Epithelial cell of prostate (primary cell): ENCODE results near the gene RASA3.
"Not testable (repeated sequence)": the region's sequence is repeated elsewhere in the genome, so short reads cannot be mapped to it uniquely, and the experiment has no call there.

ENCODE experiments used
- DNase-seq: peaks from one replicate; pipeline ENCODE4 v3.0.0-alpha.2; 2011; ENCODE audit warnings: low read depth, low spot score
- H3K27ac ChIP-seq: fragments of 450-650 bp; 2 replicates; pipeline ENCODE4 v1.5.1; 2017; ENCODE audit warnings: mild to moderate bottlenecking

The RASA3 gene, protein sequence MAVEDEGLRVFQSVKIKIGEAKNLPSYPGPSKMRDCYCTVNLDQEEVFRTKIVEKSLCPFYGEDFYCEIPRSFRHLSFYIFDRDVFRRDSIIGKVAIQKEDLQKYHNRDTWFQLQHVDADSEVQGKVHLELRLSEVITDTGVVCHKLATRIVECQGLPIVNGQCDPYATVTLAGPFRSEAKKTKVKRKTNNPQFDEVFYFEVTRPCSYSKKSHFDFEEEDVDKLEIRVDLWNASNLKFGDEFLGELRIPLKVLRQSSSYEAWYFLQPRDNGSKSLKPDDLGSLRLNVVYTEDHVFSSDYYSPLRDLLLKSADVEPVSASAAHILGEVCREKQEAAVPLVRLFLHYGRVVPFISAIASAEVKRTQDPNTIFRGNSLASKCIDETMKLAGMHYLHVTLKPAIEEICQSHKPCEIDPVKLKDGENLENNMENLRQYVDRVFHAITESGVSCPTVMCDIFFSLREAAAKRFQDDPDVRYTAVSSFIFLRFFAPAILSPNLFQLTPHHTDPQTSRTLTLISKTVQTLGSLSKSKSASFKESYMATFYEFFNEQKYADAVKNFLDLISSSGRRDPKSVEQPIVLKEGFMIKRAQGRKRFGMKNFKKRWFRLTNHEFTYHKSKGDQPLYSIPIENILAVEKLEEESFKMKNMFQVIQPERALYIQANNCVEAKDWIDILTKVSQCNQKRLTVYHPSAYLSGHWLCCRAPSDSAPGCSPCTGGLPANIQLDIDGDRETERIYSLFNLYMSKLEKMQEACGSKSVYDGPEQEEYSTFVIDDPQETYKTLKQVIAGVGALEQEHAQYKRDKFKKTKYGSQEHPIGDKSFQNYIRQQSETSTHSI

DNA sequence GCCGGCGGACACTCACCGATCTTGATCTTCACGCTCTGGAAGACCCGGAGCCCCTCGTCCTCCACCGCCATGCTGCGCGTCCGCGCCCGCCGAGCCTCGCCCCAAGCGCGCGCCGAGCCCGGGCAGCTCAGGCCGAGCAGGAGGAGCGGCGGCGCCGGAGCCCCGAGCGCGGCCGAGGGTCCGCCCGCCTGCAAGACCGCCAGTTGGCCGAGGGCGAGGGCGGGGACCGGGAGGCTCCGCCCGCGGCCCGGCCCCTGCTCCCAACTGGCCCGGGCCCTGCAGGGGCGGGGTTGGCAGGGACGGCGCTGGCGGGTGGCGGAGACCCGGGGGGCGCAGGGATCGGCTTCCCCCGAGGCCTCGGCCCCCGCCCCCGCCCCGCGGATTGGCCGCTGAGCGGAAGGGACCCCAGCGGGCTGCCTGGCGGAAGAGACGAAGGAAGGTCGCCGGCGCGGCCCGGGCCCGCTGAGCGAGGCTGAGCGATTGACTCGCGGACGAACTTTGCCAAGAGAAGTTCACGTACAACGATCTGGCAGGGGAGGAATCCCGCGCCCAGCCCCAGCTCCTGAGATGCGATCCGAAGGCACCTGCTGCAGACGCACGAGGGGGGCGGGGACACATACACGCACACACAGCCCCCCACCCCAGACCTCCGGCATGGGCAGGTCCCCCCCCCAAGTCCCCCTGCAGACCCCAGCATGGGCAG lies at the start of gene RASA3:
Gene RASA3 (minus strand): TSS at position 205 of the 703 bp plus-strand sequence. CDS start 134 bp downstream, at position 71.
- H3K27ac ChIP-seq, result peak within 1 kb of the TSS; percentile 78
- DNase-seq, result no peak

DNA sequence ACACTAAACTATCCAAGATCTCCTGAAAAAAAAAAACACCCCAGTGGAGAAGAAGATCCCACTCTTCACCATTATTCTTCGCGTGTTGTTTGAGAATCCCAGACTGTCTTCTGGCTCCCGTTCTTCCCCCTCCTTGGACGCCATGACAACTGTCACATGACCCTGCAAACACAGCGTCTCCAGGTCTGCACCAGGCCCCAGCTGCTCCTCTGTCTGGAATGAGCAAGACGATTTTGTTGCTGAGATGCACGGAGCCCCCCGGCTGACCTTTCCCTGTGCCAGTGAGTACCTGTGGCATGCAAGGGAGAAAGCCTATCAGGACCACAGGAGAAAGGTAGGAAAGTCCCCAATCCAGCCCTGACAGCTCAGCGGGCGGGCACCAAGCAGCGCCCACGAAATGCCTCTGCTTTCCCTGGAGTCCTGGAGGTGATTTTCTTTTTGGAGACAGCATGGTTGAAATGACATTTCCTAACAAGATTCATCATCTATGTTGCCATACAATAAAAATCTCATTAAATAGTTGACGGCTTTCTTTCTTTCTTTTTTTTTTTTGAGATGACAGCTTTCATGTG lies 46.8 kb upstream of the RASA3 start, which contains the start of gene CFAP97D2:
Gene CFAP97D2 (plus strand): TSS at position 171 of the 572 bp plus-strand sequence. CDS start 74 bp downstream, at position 245.
- DNase-seq, result no peak
- H3K27ac ChIP-seq, result no peak within 1 kb of the TSS

- DNase-seq, result no peak
- no peak overlapping the region for H3K27ac ChIP-seq
These were observed 45.0 kb upstream of the RASA3 start for GRCh38 chr13:114177245-114178010.

DNA sequence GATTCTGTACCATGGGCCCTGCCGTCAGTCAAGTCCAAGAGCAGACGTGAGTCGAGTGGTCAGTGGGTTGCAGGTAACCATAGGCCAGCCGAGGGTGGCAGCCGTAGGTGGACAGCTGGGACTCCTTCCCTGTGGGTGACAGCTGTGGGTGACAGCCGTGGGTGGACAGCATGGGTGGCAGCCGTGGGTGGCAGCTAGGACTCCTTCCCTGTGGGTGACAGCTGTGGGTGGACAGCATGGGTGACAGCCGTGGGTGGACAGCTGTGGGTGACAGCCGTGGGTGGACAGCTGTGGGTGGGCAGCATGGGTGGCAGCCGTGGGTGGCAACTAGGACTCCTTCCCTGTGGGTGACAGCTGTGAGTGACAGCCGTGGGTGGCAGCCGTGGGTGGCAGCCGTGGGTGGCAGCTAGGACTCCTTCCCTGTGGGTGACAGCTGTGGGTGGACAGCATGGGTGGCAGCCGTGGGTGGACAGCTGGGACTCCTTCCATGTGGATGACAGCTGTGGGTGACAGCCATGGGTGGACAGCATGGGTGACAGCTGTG lies 44.0 kb upstream of the RASA3 start:
- DNase-seq, H3K27ac ChIP-seq: not testable (repeated sequence)

GRCh38 chr13:114174529-114174961 lies 42.1 kb upstream of the RASA3 start:
- no peak overlapping the region for H3K27ac ChIP-seq

DNA sequence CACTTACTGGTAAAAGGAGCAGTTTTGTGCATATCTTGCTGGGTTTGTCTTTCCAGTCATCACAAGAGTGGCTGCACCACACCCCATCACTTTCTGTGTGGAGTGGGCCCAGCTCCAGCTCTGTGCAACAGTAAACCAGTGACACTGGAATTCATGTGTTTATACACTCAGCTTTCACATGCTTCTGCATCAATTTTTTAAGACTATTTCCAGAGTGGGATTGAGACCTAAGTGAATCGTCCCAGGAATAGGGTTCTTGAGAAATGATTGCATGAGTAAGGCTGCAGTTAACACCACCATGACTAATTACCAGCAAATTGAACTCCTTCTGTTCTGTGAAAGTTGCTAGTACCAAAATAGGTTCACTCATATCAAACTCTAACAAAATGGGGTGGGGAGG lies 41.3 kb upstream of the RASA3 start:
- no peak overlapping the region for H3K27ac ChIP-seq
- DNase-seq, result no peak

More at GRCh38 chr13:114174529-114174961, 42.1 kb upstream of the RASA3 start:
- no peak for DNase-seq

DNA sequence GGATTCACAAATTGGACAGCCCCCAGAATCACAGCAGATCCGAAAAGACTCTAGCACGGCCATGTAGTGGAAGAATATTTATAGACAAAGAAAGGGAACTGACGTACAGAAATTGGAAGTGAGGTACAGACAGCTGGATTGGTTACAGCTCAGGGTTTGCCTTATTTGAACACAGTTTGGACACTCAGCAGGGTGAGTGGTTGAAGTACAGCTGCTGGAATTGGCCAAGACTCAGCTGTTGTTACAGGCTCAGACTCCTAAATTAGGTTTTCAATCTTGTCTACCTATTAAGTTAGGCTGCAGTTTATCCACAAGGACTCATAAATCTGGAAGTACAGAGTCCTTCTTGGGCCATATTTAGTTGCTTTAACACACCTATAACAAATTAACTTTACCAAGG lies 40.8 kb upstream of the RASA3 start:
- no peak overlapping the region for H3K27ac ChIP-seq
- DNase-seq, result no peak

DNA sequence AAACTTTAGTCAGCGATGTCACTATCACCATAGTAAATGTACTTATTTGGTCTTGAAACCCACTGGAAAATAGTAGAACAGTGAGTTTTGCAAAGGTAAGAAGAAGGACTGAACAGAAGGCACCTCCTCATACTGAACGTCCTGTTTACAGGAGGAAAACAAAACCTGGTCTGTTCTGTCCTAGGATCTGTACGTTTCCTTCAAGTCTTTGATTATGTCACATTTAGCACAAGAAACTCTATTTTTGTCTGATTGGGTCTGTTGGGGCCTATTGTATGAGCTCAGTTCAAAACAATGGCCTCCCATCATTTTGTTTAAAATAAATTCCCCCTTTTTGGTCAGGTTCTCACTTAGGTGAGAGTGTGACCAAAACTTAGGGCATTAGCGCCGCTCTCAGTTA lies 35.5 kb upstream of the RASA3 start:
- H3K27ac ChIP-seq, result no peak overlapping the region
- DNase-seq, result no peak

DNA sequence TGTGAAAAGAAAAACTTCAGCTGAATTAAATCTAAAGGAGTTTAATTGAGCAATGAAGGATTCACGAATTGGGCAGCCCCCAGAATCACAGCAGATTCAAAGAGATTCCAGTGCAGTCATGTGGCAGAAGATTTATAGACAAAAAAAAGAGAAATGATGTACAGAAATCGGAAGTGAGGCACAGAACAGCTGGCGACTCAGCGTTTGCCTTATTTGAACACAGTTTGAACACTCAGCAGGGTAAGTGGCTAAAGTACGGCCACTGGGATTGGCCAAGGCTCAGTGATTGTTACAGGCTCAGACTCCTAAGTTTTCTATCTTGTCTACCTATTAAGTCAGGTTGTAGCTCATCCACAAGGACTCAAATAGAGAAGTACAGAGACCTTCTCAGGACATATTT lies 35.0 kb upstream of the RASA3 start:
- H3K27ac ChIP-seq, result no peak overlapping the region
- DNase-seq, result no peak

- H3K27ac ChIP-seq, result no peak overlapping the region
- DNase-seq, result no peak
These were observed 34.1 kb upstream of the RASA3 start for GRCh38 chr13:114166381-114167131.

GRCh38 chr13:114164681-114165429 lies 32.4 kb upstream of the RASA3 start:
- no peak for DNase-seq
- H3K27ac ChIP-seq, result no peak overlapping the region

DNA sequence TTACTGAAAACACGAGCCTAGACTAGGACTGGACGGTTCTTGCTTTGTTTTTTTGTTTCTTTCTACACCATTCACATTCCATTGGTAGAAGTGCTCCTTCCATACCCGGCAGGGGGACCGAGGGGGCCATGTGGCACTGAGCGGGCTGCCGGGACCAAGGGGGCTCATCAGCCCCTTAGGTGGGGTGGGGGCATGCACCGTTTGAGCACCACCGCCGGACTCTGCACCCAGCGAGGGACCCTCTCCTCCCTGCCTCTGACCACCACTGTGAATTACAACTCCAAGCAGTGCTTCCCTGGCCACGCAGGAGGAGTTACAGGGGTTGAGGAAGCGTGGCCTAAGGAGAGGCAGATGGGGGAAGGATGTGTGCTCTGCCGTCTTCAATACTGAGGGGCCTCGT lies 31.6 kb upstream of the RASA3 start:
- DNase-seq, result no peak
- H3K27ac ChIP-seq, result no peak overlapping the region

DNA sequence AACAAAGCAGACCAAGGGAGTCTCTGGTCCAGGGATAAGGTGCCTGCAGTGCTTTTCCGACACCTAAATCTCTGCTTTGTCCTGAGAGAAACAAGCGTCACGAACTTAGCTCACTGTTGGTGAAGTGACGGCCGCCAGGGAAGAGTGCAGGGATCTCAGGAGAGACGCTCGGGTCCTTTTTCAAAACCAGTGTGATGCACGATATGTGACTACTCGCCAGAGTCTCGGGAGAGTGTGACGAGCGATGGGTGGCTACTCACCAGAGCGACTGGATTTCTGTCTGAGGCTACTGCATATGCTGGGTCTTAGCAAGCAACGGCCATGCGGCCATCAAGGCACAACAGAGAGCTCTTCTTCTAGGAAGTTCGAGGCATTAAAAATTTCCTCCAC lies 30.1 kb upstream of the RASA3 start:
- no peak overlapping the region for H3K27ac ChIP-seq
- DNase-seq, result no peak

GRCh38 chr13:114161644-114162532 lies 29.5 kb upstream of the RASA3 start:
- DNase-seq, result no peak
- no peak overlapping the region for H3K27ac ChIP-seq

DNA sequence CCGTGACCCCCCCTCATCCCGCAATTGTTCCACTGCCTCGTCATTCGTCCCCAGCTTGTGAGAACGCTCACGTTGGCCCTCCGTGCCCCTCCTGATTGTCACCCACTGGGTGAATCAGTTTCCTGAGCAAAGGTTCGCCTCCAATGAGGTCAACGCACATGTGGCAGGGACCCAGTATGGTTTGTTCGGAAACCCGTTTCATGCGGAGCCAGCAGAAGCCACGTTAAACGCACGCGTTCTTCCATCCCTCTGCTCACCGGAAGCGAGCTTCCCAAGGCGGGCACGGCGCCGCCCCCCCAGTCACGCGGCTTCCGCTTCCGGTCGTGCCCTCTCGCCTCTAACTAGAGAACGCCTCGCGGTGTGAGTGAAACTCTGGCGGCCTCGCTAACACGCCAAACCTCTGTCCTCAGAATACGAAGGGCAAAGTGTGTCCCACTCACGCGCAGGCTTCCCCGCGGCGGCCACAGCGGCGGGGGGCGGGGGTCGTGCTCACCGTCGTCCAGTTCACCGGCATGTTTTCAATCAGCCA lies 28.7 kb upstream of the RASA3 start:
- no peak overlapping the region for H3K27ac ChIP-seq
- no peak for DNase-seq

DNA sequence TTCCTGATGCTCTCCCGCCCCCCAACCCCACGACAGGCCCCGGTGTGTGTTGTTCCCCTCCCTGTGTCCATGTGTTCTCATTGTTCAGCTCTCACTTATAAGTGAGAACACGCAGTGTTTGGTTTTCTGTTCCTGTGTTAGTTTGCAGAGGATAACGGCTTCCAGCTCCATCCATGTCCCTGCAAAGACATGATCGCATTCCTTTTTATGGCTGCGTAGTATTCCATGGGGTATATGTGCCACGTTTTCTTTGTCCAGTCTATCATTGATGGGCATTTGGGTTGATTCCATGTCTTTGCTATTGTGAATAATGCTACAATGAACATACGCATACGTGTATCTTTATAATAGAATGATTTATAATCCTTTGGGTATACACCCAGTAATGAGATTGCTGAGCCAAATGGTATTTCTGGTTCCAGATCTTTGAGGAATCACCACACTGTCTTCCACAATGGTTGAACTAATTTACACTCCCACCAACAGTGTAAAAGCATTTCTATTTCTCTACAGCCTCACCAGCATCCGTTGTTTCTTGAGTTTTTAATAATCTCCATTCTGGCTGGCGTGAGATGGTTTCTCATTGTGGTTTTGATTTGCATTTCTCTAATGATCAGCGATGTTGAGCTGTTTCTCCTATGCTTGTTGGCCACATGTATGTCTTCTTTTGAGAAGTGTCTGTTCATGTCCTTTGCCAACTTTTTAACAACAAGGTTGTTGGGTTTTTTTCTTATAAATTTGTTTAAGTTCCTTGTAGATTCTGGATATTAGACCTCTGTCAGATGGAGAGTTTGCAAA lies 26.6 kb upstream of the RASA3 start:
- DNase-seq, H3K27ac ChIP-seq: not testable (repeated sequence)
